WTC11 (cell line): ENCODE data around the gene AP1S1. TPM values are rescaled to one million over a fixed set of nuclear protein-coding genes. Genes with fewer than 3 reads are reported as not detected.

Source experiments
- ATAC-seq: fragments of 200-7000 bp; cut with Tn5 transposase; 2 replicates; pipeline ENCODE4 v1.10.0; 2021; ENCODE audit warnings: mild to moderate bottlenecking, moderate library complexity
- CTCF ChIA-PET: fragments of 300-600 bp; sonication (Branson Sonifier 250); formaldehyde crosslinking; loops from one replicate; lab custom pipeline; 2021; ENCODE audit warnings: antibody characterized with exemption; lab: Charles Lee
- POLR2A ChIA-PET: fragments of 350-600 bp; sonication (Branson Sonifier 250); formaldehyde crosslinking; loops from one replicate; lab custom pipeline; 2021; ENCODE audit warnings: antibody characterized with exemption; lab: Charles Lee
- DNase-seq: peaks from one replicate; pipeline ENCODE4 v3.0.0; 2021; ENCODE audit warnings: low spot score
- H3K27ac Mint-ChIP-seq: 2 replicates; pipeline ENCODE4 v1.8.0; 2021; ENCODE audit warnings: mixed read lengths
- H3K27me3 Mint-ChIP-seq: 2 replicates; pipeline ENCODE4 v1.8.0; 2021; ENCODE audit warnings: low read depth, mild to moderate bottlenecking, moderate library complexity, mixed read lengths
- H3K36me3 Mint-ChIP-seq: 2 replicates; pipeline ENCODE4 v1.8.0; 2021; ENCODE audit warnings: mixed read lengths
- H3K4me1 Mint-ChIP-seq: 2 replicates; pipeline ENCODE4 v1.8.0; 2022; ENCODE audit warnings: mixed read lengths
- H3K4me3 Mint-ChIP-seq: 2 replicates; pipeline ENCODE4 v1.8.0; 2021; ENCODE audit warnings: mild to moderate bottlenecking, moderate library complexity, mixed read lengths
- H3K9me3 Mint-ChIP-seq: 2 replicates; pipeline ENCODE4 v1.8.0; 2021; ENCODE audit warnings: mixed read lengths
- ARID4B ChIP-seq: sonication (generic); formaldehyde crosslinking; IDR thresholded peaks from 2 replicates; pipeline ENCODE4 v1.8.0; 2023; ENCODE audit warnings: missing genetic modification reagents, mild to moderate bottlenecking, borderline replicate concordance
- CDX4 ChIP-seq: fragments of 250-450 bp; sonication (Bioruptor Pico); IDR thresholded peaks from 2 replicates; pipeline ENCODE4 v1.9.0; 2021; ENCODE audit warnings: moderate library complexity, mild to moderate bottlenecking, inconsistent platforms, borderline replicate concordance
- E2F1 ChIP-seq: sonication (generic); formaldehyde crosslinking; IDR thresholded peaks from 2 replicates; pipeline ENCODE4 v1.8.0; 2022; ENCODE audit warnings: mild to moderate bottlenecking, missing genetic modification reagents
- EMX1 ChIP-seq: fragments of 250-450 bp; sonication (Bioruptor Pico); IDR thresholded peaks from 2 replicates; pipeline ENCODE4 v1.8.0; 2021; ENCODE audit warnings: mild to moderate bottlenecking
- ETV6 ChIP-seq: sonication (generic); formaldehyde crosslinking; IDR thresholded peaks from 2 replicates; pipeline ENCODE4 v1.8.1; 2022; ENCODE audit warnings: mild to moderate bottlenecking, missing genetic modification reagents
- FOXJ3 ChIP-seq: sonication (generic); formaldehyde crosslinking; IDR thresholded peaks from 2 replicates; pipeline ENCODE4 v1.9.0; 2021; ENCODE audit warnings: missing genetic modification reagents, mild to moderate bottlenecking, borderline replicate concordance
- IRF1 ChIP-seq: sonication (generic); formaldehyde crosslinking; IDR thresholded peaks from 2 replicates; pipeline ENCODE4 v1.8.0; 2023; ENCODE audit warnings: missing genetic modification reagents
- IRF2 ChIP-seq: sonication (generic); formaldehyde crosslinking; IDR thresholded peaks from 2 replicates; pipeline ENCODE4 v1.8.0; 2022; ENCODE audit warnings: low read depth, missing genetic modification reagents, borderline replicate concordance
- NFE2L1 ChIP-seq: sonication (generic); formaldehyde crosslinking; IDR thresholded peaks from 2 replicates; pipeline ENCODE4 v1.8.1; 2023; ENCODE audit warnings: missing genetic modification reagents
- PRDM15 ChIP-seq: sonication (generic); formaldehyde crosslinking; IDR thresholded peaks from 2 replicates; pipeline ENCODE4 v1.8.0; 2022; ENCODE audit warnings: missing genetic modification reagents
- PRRX2 ChIP-seq: fragments of 250-450 bp; sonication (Bioruptor Pico); IDR thresholded peaks from 2 replicates; pipeline ENCODE4 v1.8.0; 2021; ENCODE audit warnings: mild to moderate bottlenecking
- RELA ChIP-seq: sonication (generic); formaldehyde crosslinking; IDR thresholded peaks from 2 replicates; pipeline ENCODE4 v1.8.1; 2022; ENCODE audit warnings: missing genetic modification reagents, mild to moderate bottlenecking, borderline replicate concordance
- SOX15 ChIP-seq: fragments of 250-450 bp; sonication (Bioruptor Pico); IDR thresholded peaks from 2 replicates; pipeline ENCODE4 v1.9.0; 2021; ENCODE audit warnings: mild to moderate bottlenecking
- SP1 ChIP-seq: sonication (generic); formaldehyde crosslinking; conservative IDR thresholded peaks from 2 replicates; pipeline ENCODE4 v1.8.1; 2022; ENCODE audit warnings: missing genetic modification reagents
- ZBTB21 ChIP-seq: sonication (generic); formaldehyde crosslinking; IDR thresholded peaks from 2 replicates; pipeline ENCODE4 v1.8.1; 2023; ENCODE audit warnings: mild to moderate bottlenecking, missing genetic modification reagents, borderline replicate concordance
- ZNF396 ChIP-seq: fragments of 250-450 bp; sonication (Bioruptor Pico); IDR thresholded peaks from 2 replicates; pipeline ENCODE4 v1.8.0; 2021; ENCODE audit warnings: mild to moderate bottlenecking, moderate library complexity, borderline replicate concordance
- ZNF532 ChIP-seq: fragments of 250-450 bp; sonication (Bioruptor Pico); IDR thresholded peaks from 2 replicates; pipeline ENCODE4 v1.9.0; 2021; ENCODE audit warnings: mild to moderate bottlenecking, borderline replicate concordance
- total RNA-seq: library from RNA; stranded (reverse); gene quantifications from 3 replicates; pipeline ENCODE4 v1.2.3, GENCODE V29; 2021

The AP1S1 gene
- total RNA-seq, 1 experiment from 2014 or later, result 60.7 TPM

- ChIA-PET POLR2A (no interaction called here), CTCF (interaction anchor here (0.7 kb wide), 1 partner anchor 78 kb away, joined by 3 read pairs; no protein-coding TSS in a partner anchor)
- 0 out of 2 replicates have a peak, but pooled peaks cover under 1% of the 10 kb centered on the region for H3K4me1 Mint-ChIP-seq
- DNase-seq (no peak), ATAC-seq (no peak)
- no peak overlapping the region for H3K27ac Mint-ChIP-seq
- TF ChIP-seq E2F1 (CRISPR knock-in tag) (no peak), FOXJ3 (CRISPR knock-in tag) (no peak), SP1 (CRISPR knock-in tag) (no peak), PRRX2 (CRISPR knock-in tag) (no peak), IRF1 (CRISPR knock-in tag) (no peak), RELA (CRISPR knock-in tag) (no peak), CDX4 (CRISPR knock-in tag) (no peak), ETV6 (no peak), NFE2L1 (no peak), PRDM15 (no peak), ZBTB21 (CRISPR knock-in tag) (no peak), ZNF396 (no peak), SOX15 (CRISPR knock-in tag) (no peak), IRF2 (no peak), ZNF532 (no peak), EMX1 (CRISPR knock-in tag) (no peak), ARID4B (CRISPR knock-in tag) (no peak)
- no peaks in the 10 kb centered on the region for H3K9me3 Mint-ChIP-seq
- no peaks in the 10 kb centered on the region; the same call in 1 of the 2 replicates for H3K27me3 Mint-ChIP-seq
- H3K4me3 Mint-ChIP-seq, result no peak overlapping the region
- no peaks in the 10 kb centered on the region for H3K36me3 Mint-ChIP-seq
Observed at GRCh38 chr7:101114492-101114891, 39.8 kb upstream of the AP1S1 start.
